Measurements from ENCODE around the gene VEZT.

The VEZT gene

DNA sequence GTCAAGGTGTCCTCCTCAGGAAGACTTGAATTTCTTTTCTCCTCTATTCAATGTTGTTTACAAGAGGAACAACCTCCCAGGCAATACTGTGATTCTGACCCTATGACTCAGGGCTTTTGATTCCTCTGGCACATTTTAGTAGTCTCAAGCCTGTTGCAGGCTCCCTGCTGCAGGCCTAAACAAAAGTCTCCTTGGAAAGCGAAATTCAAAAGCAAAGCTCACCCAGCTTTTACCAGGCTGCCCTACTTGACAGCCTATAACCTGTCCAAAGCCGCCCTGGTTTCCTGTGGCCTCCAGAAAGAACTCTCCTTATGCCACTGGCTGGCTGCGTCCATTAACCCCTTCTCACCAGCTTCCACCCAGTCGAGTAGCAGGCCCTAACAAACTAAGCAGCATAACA is 11.9 kb upstream of the VEZT start:
- Histone ChIP-seq H3K27me3 (ENCODE audit: insufficient read depth, low read length) (no peaks in the 10 kb centered on the region), H3K4me3 (ENCODE audit: low read depth, low read length, poor library complexity, severe bottlenecking) (no peak overlapping the region), H3K9me3 (ENCODE audit: low read length) (no peaks in the 10 kb centered on the region), H3K4me2 (ENCODE audit: low read length) (no peak overlapping the region), H3K36me3 (ENCODE audit: insufficient read depth, low read length) (no peaks in the 10 kb centered on the region), H3K4me1 (ENCODE audit: insufficient read depth, low read length, severe bottlenecking) (peaks cover 6% of the 10 kb centered on the region), H3K79me2 (ENCODE audit: insufficient read depth, low read length) (no peaks in the 10 kb centered on the region), H3K9me2 (ENCODE audit: low read depth, low read length) (no peaks in the 10 kb centered on the region), H3K9ac (ENCODE audit: low read length) (no peak overlapping the region), H4K20me1 (ENCODE audit: insufficient read depth, low read length) (no peaks in the 10 kb centered on the region), H2AFZ (ENCODE audit: low read length) (no peak overlapping the region), H3F3A (ENCODE audit: insufficient read depth, low read length) (no peaks in the 10 kb centered on the region), H3K27ac (ENCODE audit: low read depth, low read length, poor library complexity, severe bottlenecking) (no peak overlapping the region)
- TF ChIP-seq CTCF (IDR thresholded peaks at IDR 0.05; ENCODE audit: low read length) (no peak), EZH2 (IDR thresholded peaks at IDR 0.05; ENCODE audit: borderline replicate concordance, low read length) (no peak)

DNA sequence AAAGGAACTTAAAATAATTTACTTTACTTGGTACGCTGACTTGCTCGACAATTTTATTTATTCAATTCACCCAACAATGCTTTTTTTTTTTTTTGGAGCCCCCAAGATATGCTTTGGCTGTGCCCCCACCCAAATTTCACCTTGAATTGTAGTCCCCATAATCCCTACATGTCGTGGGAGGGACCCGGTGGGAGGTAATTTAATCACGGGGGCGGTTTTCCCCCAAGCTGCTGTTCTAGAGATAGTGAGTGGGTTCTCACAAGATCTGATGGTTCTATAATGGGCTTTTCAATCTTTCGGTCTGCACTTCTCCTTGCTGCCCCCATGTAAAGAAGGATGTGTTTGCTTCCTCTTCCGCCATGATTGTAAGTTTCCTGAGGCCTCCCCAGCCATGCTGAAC is 10.7 kb upstream of the VEZT start:
- H3K4me1 ChIP-seq (ENCODE audit: insufficient read depth, low read length, severe bottlenecking), result peaks cover 6% of the 10 kb centered on the region
- H3K79me2 ChIP-seq (ENCODE audit: insufficient read depth, low read length), result no peaks in the 10 kb centered on the region
- no peaks in the 10 kb centered on the region for H3K27me3 ChIP-seq (ENCODE audit: insufficient read depth, low read length)
- no peak for TF ChIP-seq CTCF (IDR thresholded peaks at IDR 0.05; ENCODE audit: low read length)
- no peak for TF ChIP-seq EZH2 (IDR thresholded peaks at IDR 0.05; ENCODE audit: borderline replicate concordance, low read length)
- H4K20me1 ChIP-seq (ENCODE audit: insufficient read depth, low read length), result no peaks in the 10 kb centered on the region
- H3K4me2 ChIP-seq (ENCODE audit: low read length), result no peak overlapping the region
- H3K9ac ChIP-seq (ENCODE audit: low read length), result no peak overlapping the region
- H2AFZ ChIP-seq (ENCODE audit: low read length), result no peak overlapping the region
- no peak overlapping the region for H3K4me3 ChIP-seq (ENCODE audit: low read depth, low read length, poor library complexity, severe bottlenecking)
- H3F3A ChIP-seq (ENCODE audit: insufficient read depth, low read length), result no peaks in the 10 kb centered on the region
- H3K27ac ChIP-seq (ENCODE audit: low read depth, low read length, poor library complexity, severe bottlenecking), result no peak overlapping the region
- H3K36me3 ChIP-seq (ENCODE audit: insufficient read depth, low read length), result no peaks in the 10 kb centered on the region
- H3K9me2 ChIP-seq (ENCODE audit: low read depth, low read length), result no peaks in the 10 kb centered on the region
- no peaks in the 10 kb centered on the region for H3K9me3 ChIP-seq (ENCODE audit: low read length)

DNA sequence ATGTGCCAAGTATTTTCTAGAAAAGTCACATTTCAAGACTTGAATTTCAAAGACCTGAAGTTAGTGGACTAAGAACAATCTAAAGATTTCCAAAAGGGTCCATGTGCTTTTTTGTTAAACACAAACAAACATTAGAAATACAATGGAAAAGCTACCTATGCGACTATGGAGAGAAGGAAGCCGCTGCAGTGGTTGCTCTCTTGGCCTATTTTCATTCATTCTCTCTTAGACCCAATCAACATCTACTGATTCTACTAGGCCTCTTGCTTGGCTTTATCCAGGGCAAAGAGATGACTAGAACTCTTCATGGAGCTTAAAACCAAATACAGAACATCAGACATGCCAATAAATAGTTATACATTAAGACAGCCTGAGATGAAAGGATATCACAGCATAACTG is 10.2 kb upstream of the VEZT start:
- Histone ChIP-seq H3K27me3 (ENCODE audit: insufficient read depth, low read length) (no peaks in the 10 kb centered on the region), H3K36me3 (ENCODE audit: insufficient read depth, low read length) (no peaks in the 10 kb centered on the region), H3K79me2 (ENCODE audit: insufficient read depth, low read length) (no peaks in the 10 kb centered on the region), H3K9me3 (ENCODE audit: low read length) (no peaks in the 10 kb centered on the region), H3F3A (ENCODE audit: insufficient read depth, low read length) (no peaks in the 10 kb centered on the region), H4K20me1 (ENCODE audit: insufficient read depth, low read length) (no peaks in the 10 kb centered on the region), H3K27ac (ENCODE audit: low read depth, low read length, poor library complexity, severe bottlenecking) (no peak overlapping the region), H3K9ac (ENCODE audit: low read length) (no peak overlapping the region), H3K9me2 (ENCODE audit: low read depth, low read length) (no peaks in the 10 kb centered on the region), H3K4me2 (ENCODE audit: low read length) (no peak overlapping the region), H2AFZ (ENCODE audit: low read length) (no peak overlapping the region), H3K4me3 (ENCODE audit: low read depth, low read length, poor library complexity, severe bottlenecking) (no peak overlapping the region), H3K4me1 (ENCODE audit: insufficient read depth, low read length, severe bottlenecking) (peaks cover 6% of the 10 kb centered on the region)
- TF ChIP-seq CTCF (IDR thresholded peaks at IDR 0.05; ENCODE audit: low read length) (no peak), EZH2 (IDR thresholded peaks at IDR 0.05; ENCODE audit: borderline replicate concordance, low read length) (no peak)

Measured in OCI-LY1 (cell line).